22Rv1 (cell line): ENCODE data around the gene SLC25A44.

Source experiments
- ZFX ChIP-seq: fragments of 450-650 bp; IDR thresholded peaks from 2 replicates; pipeline ENCODE4 v1.6.1; 2017; ENCODE audit warnings: antibody characterized with exemption, borderline replicate concordance
- TF ChIP-seq, protein P1 (sequence below): fragments of 450-650 bp; IDR thresholded peaks from 2 replicates; pipeline ENCODE4 v1.5.1; 2017; ENCODE audit warnings: mild to moderate bottlenecking

DNA sequence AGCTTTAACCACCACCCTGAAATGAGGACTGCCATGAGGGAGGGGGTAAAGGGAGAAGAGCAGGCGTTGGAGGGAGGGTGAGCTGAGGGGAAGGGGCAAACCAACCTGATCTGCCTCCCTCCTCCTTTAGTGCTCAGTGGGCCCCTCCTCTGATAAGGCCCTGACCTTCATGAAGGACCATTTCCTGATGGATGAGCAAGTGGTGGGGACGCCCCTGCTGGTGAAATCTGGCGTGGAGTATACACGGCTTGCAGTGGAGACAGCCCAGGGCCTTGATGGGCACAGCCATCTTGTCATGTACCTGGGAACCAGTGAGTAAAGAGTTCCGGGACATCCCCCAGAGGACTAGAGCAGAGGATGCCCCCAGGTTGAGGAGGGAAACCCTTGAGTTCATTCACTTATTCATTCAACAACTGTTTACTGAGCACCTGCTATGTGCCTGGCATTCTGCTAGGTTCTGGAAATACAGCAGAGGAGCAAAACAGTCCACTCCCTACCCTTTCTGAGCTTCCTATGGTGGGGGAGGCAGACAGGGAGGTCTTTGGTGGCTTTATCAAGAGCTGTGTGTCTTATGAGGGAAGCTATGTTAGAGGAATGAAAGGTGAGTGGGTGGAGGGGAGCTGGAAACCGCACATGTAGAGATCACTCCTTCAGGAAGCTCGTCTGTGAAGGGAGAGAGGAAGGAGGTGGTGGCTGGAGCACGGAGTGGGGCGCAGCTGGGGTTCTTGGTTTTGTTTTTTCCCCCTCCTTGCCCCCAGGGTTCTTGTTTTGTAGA, 21.0 kb upstream of the SLC25A44 start:
- TF ChIP-seq, protein P1, sequence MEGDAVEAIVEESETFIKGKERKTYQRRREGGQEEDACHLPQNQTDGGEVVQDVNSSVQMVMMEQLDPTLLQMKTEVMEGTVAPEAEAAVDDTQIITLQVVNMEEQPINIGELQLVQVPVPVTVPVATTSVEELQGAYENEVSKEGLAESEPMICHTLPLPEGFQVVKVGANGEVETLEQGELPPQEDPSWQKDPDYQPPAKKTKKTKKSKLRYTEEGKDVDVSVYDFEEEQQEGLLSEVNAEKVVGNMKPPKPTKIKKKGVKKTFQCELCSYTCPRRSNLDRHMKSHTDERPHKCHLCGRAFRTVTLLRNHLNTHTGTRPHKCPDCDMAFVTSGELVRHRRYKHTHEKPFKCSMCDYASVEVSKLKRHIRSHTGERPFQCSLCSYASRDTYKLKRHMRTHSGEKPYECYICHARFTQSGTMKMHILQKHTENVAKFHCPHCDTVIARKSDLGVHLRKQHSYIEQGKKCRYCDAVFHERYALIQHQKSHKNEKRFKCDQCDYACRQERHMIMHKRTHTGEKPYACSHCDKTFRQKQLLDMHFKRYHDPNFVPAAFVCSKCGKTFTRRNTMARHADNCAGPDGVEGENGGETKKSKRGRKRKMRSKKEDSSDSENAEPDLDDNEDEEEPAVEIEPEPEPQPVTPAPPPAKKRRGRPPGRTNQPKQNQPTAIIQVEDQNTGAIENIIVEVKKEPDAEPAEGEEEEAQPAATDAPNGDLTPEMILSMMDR, result no peak
- no peak for TF ChIP-seq ZFX
